IPS-18c (cell line): ENCODE data around the gene CTSZ.
"Not testable (repeated sequence)": the region's sequence is repeated elsewhere in the genome, so short reads cannot be mapped to it uniquely, and the experiment has no call there.

Experiments
- H3K4me3 ChIP-seq: 2 replicates; pipeline ENCODE4 v1.7.0; 2013; ENCODE audit warnings: low read depth, mild to moderate bottlenecking, low read length, moderate library complexity; ENCODE audit not compliant: insufficient read depth
- H3K9me3 ChIP-seq: one replicate; pipeline ENCODE4 v1.6.1; 2013; ENCODE audit warnings: mild to moderate bottlenecking, low read length, moderate library complexity; ENCODE audit not compliant: control insufficient read depth, insufficient read depth

Gene CTSZ

GRCh38 chr20:58992911-58993310, 14.1 kb downstream of the CTSZ start:
- Histone ChIP-seq H3K4me3 (no peak overlapping the region), H3K9me3 (no peaks in the 10 kb centered on the region)

- H3K4me3 ChIP-seq = no peak overlapping the region
- no peaks in the 10 kb centered on the region for H3K9me3 ChIP-seq
Observed at GRCh38 chr20:58991715-58992114, 15.3 kb downstream of the CTSZ start.

GRCh38 chr20:58990651-58991445, 16.2 kb downstream of the CTSZ start:
- Histone ChIP-seq H3K9me3 (no peaks in the 10 kb centered on the region), H3K4me3 (no peak overlapping the region)

- Histone ChIP-seq H3K9me3 (no peaks in the 10 kb centered on the region), H3K4me3 (no peak overlapping the region)
Observed at GRCh38 chr20:58989196-58989595, 17.9 kb downstream of the CTSZ start.

GRCh38 chr20:58988565-58988882, 18.5 kb downstream of the CTSZ start:
- no peaks in the 10 kb centered on the region for H3K9me3 ChIP-seq
- no peak overlapping the region for H3K4me3 ChIP-seq

- H3K4me3 ChIP-seq = no peak overlapping the region
Observed at GRCh38 chr20:58987790-58988564, 19.1 kb downstream of the CTSZ start.

GRCh38 chr20:58986968-58987517, 20.0 kb downstream of the CTSZ start:
- no peaks in the 10 kb centered on the region for H3K9me3 ChIP-seq
- no peak overlapping the region for H3K4me3 ChIP-seq

More at GRCh38 chr20:58987790-58988564, 19.1 kb downstream of the CTSZ start:
- H3K9me3 ChIP-seq = no peaks in the 10 kb centered on the region

GRCh38 chr20:58986286-58986967, 20.6 kb downstream of the CTSZ start:
- Histone ChIP-seq H3K4me3 (no peak overlapping the region), H3K9me3 (peaks cover 2% of the 10 kb centered on the region)

- no peak overlapping the region for H3K4me3 ChIP-seq
- peaks cover 2% of the 10 kb centered on the region for H3K9me3 ChIP-seq
Observed at GRCh38 chr20:58985656-58986055, 21.4 kb downstream of the CTSZ start.

GRCh38 chr20:58984691-58985090, 22.4 kb downstream of the CTSZ start:
- Histone ChIP-seq H3K4me3 (no peak overlapping the region), H3K9me3 (peaks cover 2% of the 10 kb centered on the region)

- H3K9me3 ChIP-seq, H3K4me3 ChIP-seq: not testable (repeated sequence)
Observed at GRCh38 chr20:58983115-58983468, 24.0 kb downstream of the CTSZ start.

GRCh38 chr20:58982406-58983114, 24.5 kb downstream of the CTSZ start:
- Histone ChIP-seq H3K4me3 (no peak overlapping the region), H3K9me3 (peaks cover 2% of the 10 kb centered on the region)

- Histone ChIP-seq H3K4me3 (peak overlapping the region; percentile 81), H3K9me3 (peaks cover 2% of the 10 kb centered on the region)
Observed at GRCh38 chr20:58981628-58982364, 25.3 kb downstream of the CTSZ start.

GRCh38 chr20:58980711-58981627, 26.1 kb downstream of the CTSZ start, which contains the start of gene NELFCD:
Gene NELFCD (plus strand): TSS chr20:58981256. CDS start chr20:58981310, 54 bp downstream.
- H3K9me3 ChIP-seq = peaks cover 2% of the 10 kb centered on the region
- peak within 1 kb of the TSS; percentile 81 for H3K4me3 ChIP-seq

GRCh38 chr20:58978351-58979190, 28.5 kb downstream of the CTSZ start:
- Histone ChIP-seq H3K4me3 (no peak overlapping the region), H3K9me3 (peaks cover 2% of the 10 kb centered on the region)
